NCI-H748 treated with DMSO at 0.1 percent for 48 hours (cell line): ENCODE results near the gene ABHD11.

Source experiments
- DNase-seq: peaks from one replicate; lab custom pipeline; 2025; lab: John Stamatoyannopoulos, UW

ABHD11 gene

GRCh38 chr7:73701357-73701995 is 37.1 kb downstream of the ABHD11 start:
- no peak for DNase-seq

- DNase-seq = no peak
Observed at GRCh38 chr7:73700581-73701134, 37.9 kb downstream of the ABHD11 start.

DNA sequence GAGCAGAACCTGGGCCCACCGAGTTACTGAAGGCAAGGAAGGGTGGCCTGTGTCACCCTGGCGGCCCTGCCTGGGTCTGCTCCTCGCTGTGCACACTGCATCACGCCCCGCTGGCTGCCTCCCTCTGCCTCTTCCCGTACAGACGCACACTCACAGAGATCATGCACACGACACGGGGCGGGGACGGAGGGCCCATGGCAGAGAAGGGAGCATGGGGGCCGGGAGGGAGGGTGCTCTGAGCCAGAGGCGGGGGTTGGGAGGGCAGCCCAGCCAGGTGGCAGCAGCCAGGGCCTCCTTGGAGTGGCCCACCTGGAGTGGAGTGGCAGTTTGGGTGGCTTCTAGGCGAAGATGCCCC is 38.6 kb downstream of the ABHD11 start:
- DNase-seq = no peak

DNA sequence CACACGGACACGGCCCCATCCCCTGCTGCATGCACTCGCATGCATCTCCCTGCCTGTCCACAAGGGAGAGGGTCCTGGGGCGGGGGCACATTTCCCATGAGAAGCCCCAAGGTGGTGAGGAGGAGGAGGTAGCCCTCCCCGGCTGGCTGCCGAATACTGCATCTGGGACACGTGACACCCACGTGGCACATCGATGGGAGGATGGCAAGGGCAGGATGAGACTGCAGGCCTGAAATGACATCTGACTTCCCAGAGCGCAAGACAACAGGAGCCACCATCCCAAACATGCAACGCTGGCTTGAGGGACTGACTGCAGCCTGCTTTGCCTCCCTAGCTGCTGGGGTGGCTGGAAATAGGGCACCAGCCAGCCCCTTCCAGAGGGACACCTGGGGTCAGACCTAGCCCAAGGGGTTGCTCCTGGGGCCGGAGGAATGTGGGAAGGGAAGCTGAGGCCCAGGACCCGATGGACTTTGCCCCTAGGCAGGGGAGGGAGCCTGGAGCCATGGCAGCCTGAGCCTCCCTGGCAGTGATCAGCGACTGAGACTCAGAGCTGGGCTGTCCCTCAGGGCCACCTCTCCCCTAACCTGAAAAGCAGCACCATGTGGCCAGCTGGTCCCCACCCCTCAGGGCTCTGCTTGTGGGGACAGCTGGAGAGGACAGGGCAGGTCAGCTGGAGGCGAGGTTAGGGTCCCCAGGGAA is 39.1 kb downstream of the ABHD11 start:
- DNase-seq = no peak

- DNase-seq = no peak
Observed at GRCh38 chr7:73698410-73698809, 40.2 kb downstream of the ABHD11 start.

GRCh38 chr7:73696372-73696771 is 42.2 kb downstream of the ABHD11 start:
- DNase-seq = no peak

- no peak for DNase-seq
Observed at GRCh38 chr7:73690646-73691045, 48.0 kb downstream of the ABHD11 start.

GRCh38 chr7:73688288-73688687 is 50.3 kb downstream of the ABHD11 start:
- DNase-seq = no peak
